Keratinocyte (primary cell): Measurements from ENCODE around the gene GAA.

ENCODE experiments used
- CTCF ChIP-seq, 3 experiments: IDR thresholded peaks in 1 of 3; conservative IDR thresholded peaks in 1 of 3; optimal IDR thresholded peaks in 1 of 3; 2 replicates in 2 of 3; 3 replicates in 1 of 3; pipeline versions ENCODE3 to v1.5.1; 2011; ENCODE audit warnings: low read length in 3 of 3, mild to moderate bottlenecking in 3 of 3, moderate library complexity in 2 of 3, control low read depth in 1 of 3, inconsistent platforms in 1 of 3; ENCODE audit not compliant: insufficient read depth in 2 of 3; ENCODE audit errors: extremely low read depth in 1 of 3
- EZH2 ChIP-seq: IDR thresholded peaks from one replicate; pipeline ENCODE4 v1.6.1; 2012; ENCODE audit warnings: inconsistent platforms, mild to moderate bottlenecking, low read length, moderate library complexity

GRCh38 chr17:80153004-80153403, 51.6 kb downstream of the GAA start:
- TF ChIP-seq CTCF (optimal IDR thresholded peaks at IDR 0.05 in 1 of 3, IDR thresholded peaks at IDR 0.05 in 1 of 3, conservative IDR thresholded peaks at IDR 0.05 in 1 of 3; ENCODE audit: extremely low read depth in 1 of 3, insufficient read depth in 2 of 3, low read length in 3 of 3) (no peak), EZH2 (no peak)
